Activated T-helper 1 cell treated with Interleukin-2 at 50 U/mL for 16 hours (primary cell): ENCODE data around the gene TBCA.

Experiments used
- DNase-seq: peaks from one replicate; pipeline ENCODE4 v3.0.0-alpha.2; 2020; ENCODE audit warnings: low read depth

The TBCA gene, protein sequence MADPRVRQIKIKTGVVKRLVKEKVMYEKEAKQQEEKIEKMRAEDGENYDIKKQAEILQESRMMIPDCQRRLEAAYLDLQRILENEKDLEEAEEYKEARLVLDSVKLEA

DNA sequence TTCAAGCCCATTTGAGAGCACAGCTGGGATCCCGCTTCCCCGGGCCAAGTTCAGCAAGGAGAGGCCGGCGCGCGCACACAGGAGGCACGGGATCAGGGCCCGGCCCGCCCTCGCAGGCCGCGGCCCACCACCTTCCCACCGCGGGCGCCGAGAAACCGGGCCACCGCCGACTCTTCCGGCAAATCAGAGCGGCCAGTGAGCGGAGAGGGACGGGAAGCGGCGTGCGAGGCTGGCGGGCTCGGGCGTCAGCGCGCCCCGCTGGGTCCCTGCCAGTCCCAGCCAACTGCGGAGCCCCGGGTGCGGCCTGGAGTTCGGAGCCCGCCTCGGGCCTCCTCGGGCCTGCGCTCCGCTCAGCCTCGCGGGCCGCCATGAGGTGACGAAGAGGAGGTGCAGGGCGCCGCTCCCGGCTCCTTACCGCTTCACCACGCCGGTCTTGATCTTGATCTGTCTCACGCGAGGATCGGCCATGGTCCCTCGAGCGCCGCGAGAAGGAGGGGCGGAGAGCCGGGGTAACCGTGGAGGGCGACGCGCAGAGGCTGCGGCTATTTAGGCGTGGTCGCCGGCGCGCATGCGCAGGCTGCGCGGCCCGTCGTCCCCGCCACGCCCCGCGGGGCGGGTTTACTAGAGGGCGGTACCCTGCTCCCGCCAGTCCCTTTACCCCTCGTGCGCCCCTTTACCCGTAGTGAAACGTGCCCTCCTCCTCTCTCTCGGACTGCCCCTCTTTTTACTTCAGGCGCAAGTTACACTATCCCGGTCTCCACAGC, at the start of gene TBCA:
TBCA (minus strand) TSS at position 550 of the 764 bp plus-strand sequence; CDS start at position 468, 82 bp downstream.
- DNase-seq, result peak; percentile 90

DNA sequence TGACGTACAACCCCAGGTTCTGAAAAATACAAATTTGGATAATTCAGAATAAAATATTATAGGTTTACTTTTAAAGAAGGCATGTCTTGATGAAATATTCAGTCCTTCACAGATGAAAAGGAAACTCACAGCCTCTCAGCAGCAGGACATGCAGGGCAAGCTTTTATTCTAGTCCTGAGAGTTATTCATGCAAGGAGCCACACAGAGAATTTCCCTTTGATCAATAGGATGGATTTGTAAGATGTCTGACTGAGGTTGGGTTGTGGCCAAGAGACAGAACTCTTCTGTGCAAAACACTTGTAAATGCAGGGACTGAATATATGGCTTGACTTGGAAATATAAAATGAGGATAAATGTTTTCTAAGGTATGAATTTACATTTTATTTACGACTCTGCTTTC, 48.8 kb upstream of the TBCA start:
- DNase-seq, result no peak

DNA sequence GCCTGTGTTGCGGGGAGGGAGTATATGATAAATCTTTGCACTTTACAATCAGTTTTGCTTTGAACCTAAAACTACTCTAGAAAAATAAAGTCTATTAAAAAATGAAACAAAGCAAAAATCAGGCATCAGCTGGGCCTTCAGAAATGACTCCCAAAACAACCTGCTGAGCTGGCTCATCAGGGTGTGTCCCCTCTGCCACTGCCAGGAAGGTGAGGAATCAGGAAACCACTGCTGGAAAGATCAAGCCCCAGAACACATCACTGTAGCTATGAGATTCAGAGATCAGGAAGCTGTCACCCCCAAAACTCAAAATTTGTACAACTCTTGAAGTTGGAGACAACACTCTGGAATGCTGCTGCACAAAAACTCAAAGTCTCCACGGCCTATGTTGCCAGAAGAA, 40.5 kb upstream of the TBCA start:
- no peak for DNase-seq

DNA sequence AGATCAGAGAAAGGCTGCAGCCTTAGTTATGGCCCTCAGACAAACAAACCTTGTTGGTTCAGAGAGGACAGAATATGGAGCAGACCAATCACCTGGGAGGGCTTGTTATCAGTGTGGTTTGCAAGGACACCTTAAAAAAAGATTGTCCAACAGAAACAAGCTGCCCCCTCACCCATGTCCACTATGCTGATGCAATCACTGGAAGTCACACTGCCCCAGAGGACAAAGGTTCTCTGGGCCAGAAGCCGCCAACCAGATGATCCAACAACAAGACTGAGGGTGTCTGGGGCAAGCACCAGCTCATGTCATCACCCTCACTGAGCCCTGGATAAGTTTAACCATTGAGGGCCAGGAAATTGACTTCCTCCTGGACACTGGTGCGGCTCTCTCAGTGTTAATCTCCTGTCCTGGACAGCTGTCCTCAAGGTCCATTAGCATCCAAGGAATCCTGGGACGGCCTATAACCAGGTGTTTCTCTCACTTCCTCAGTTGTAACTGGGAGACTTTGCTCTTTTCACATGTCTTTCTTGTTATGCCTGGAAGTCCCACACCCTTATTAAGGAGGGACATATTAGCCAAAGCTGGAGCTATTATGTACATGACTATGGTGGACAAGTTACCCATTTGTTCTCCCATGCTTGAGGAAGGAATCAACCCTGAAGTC, 36.9 kb upstream of the TBCA start:
- no peak for DNase-seq

DNA sequence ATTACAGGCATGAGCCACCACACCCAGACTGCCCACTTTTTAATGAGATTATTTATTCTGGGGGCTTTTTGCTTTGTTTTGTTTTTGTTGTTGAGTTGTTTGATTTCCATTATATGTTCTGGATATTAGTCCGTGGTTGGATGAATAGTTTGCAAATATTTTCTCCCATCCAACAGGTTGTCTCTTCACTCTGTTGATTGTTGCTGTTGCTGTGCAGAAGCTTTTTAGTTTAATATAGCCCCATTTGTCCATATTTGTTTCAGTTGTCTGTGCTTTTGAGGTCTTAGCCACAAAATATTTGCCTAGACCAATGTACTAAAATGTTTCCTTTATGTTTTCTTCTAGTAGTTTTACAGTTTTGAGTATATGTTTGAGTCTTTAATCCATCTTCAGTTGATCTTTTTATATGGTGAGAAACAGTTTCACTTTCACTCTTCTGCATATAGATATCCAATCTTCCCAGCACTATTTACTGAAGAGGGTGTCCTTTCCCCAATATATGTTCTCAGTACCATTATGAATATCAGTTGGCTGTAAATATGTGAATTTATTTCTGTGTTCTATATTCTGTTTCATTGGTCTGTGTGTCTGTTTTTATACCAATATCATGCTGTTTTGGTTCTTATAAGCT, 30.2 kb upstream of the TBCA start:
- no peak for DNase-seq

DNA sequence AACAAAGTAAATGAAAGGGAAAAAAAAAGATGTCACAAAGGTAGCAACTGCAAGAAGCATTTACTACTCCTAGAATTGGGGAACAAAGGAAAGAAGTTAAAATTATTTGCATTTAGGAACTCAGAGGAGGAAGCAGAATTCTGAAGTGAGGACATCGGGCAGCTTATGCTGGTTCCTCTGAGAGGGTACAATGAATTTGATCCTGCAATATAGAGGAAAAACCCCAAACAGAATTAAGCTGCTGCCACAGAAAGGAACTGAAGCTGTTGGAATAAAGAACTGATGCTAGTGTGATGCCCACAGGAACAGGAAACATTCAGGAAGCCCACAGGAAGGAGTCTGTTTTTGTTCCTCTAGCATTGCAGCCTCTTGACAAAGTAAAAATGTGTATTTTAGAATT, 22.3 kb upstream of the TBCA start:
- no peak for DNase-seq

DNA sequence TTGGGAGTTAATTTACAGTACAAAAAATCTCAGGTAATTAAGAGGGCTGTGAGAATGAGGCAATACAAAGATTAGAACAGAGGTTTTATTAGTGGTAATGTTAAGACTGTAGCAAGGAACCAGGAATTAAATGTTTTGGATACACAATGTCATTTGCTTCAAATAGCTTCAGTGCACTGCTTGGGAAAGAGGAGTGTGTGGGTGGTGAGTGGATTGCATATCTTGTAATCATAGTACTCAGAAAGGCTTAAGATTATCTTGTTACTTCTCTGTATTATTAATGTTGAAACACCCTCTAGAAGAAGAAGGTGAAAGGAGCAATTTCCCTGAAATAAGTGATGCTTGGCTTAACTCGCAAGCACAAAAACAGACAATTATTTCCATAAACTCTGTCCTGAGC, 21.0 kb upstream of the TBCA start:
- no peak for DNase-seq

DNA sequence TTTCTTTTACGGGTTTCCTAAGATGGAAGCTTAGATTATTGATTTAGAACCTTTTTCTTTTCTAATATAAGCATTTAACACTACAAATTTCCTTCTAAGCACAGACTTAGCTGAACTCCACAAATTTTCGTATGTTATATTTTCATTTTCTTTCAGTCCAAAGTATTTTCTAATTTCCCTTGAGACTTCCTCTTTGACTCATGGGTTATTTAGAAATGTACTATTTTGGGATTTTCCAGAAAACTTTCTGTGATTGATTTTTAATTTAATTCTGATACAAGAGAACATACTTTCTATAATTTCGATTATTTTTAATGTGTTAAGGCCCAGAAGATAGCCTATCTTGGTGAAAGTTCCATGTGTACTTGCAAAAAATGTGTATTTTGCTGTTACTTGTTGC, 19.7 kb upstream of the TBCA start:
- DNase-seq, result no peak

DNA sequence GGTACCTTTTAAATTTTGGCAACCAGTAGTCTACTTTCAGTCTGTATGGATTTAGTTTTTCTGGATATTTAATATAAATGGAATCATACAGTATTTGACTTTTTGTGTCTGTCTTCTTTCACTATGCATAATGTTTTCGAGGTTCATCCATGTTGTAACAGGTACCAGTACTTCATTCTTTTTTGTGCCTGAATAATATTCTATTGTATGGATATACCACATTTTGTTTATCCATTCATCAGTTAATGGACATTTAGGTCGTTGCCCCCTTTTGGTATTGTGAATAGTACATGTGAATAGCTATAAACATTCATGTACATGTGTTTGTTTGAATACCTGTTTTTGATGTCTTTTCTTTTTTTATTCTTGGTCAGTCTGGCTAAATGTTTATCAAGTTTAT, 19.1 kb upstream of the TBCA start:
- DNase-seq, result no peak

DNA sequence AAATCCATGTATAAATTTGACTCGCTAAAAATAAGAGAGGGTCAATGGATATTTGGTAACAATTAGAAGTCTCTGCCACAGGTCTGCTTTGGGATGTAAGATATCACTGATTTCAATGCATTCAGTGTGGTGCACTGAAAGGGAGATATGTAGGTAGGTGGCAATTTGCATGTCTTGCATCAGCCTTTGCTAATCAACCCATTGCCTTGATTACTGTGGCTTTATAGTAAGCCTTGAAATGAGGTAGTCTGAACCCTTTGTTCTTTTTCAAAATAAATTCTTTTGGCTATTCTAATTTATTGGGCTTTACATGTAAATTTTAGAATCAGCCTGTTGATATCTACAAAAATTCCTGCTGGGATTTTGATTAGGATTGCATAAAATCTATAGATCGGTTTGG, 15.8 kb upstream of the TBCA start:
- no peak for DNase-seq

DNA sequence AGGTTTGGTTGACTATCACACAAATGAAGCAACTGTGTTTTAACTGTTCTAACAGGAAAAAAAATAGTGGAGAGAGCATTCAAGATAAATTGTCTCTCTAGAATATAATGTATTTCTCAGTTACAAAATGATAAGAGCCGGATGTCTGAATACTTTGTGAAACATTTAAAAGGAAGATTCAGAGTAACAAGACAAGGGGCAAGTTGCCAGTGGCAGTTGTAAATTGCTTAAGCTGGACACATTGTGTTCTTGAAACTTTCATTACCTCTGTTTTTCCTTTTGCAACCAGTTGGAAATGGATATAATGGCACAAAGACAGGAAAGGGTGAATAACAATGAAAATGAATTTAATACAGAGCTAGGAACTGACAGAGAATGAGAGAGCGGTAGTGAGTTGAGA, 15.2 kb upstream of the TBCA start:
- DNase-seq, result no peak

DNA sequence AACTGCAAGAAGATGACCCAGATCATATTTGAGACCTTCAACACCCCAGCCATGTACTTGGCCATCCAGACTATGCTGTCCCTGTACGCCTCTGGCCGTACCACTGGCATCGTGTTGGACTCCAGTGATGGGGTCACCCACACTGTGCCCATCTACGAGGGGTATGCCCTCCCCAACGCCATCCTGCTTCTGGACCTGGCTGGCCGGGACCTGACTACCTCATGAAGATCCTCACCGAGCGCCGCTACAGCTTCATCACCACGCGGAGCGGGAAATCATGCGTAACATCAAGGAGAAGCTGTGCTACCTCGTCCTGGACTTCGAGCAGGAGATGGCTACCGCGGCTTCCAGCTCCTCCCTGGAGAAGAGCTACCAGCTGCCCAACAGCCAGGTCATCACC, 9.1 kb upstream of the TBCA start:
- no peak for DNase-seq

DNA sequence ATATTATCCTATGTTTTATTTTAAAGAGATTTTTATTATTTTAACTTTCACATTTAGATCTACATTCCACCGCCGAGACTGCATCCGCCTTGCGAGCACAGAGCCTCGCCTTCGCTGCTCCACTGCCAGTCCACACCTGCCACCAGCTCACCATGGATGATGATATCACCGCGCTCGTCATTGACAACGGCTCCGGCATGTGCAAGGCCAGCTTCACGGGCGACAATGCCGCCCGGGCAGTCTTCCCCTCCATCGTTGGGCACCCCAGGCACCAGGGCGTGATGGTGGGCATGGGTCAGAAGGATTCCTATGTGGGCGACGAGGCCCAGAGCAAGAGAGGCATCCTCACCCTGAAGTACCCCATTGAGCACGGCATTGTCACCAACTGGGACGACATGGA, 8.6 kb upstream of the TBCA start:
- no peak for DNase-seq

DNA sequence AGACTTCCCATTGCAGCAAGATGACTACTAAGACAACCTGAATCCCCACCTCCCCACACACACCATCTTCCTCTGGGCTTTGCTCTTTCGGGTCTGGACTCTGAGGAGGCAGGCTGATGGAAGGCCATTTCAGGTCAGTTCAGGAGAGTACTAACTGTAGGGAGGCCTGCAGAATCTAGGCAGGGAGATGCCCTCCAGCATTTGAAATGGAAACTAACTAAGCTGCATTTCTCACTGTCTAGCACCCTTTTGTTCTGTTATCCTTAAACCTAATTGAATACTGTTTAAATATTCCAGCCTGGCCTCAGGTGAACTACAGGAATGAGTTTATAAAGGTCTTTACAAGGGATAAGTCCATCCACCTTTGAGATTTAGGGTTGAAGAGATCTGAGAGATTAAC, 4.9 kb upstream of the TBCA start:
- DNase-seq, result no peak

DNA sequence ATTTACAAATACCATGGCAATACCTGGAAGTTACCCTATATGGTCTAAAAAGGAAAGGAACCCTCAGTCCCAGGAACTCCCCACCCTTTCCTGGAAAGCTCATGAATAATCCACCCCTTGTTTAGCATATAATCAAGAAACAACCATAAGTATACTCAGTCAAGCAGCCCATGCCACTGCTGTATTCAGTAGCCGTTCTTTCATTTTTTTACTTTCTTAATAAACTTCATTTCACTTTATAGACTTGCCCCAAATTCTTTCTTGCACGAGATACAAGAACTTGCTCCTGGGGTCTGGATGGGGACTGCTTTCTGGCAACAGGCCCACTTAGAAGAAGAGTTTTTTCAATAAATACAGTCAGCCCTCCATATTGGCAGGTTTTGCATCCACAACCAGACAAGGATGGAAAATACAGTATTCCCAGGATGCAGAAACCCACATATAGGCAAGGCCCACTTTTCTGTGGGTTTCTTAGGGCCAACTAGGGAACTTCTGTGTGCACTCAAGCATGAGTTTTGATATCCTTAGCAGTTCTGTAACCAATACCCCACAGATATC, 2.8 kb upstream of the TBCA start:
- no peak for DNase-seq

DNA sequence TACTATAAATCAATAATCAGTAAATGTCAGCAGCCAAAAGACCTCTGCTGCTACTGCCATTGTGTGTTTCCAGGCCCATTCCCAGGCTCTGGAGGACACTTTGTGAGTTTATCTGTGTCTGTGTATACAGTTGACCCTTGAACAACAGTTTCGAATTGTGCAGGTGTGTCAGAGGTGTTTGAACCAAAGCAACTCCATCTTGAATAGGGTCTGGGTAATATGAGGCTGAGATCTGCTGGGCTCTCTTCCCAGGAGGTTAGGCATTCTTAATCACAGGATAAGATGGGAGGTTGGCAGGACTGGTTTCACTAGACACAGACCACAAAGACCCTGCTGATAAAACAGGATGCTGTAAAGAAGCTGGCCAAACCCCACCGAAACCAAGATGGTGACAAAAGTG, 2.3 kb upstream of the TBCA start:
- no peak for DNase-seq

DNA sequence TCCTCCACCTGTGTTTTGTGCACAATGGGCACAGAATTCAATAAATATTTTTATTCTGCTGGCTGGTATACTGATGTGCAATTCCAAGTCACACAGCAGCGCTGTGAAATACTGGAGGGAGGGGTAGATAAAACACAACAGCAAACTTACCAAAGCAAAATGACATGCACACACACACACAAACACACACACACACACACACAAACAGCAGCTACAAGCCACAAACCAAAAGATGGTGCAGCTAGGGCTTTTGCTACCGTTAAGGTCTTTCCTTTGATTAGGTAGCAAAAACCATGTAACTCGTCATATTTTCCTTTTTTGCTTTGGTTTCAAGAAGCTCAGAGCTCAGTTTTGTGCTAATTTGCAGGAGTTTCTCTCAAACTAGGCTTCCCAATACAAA, 1.8 kb upstream of the TBCA start:
- DNase-seq, result no peak

DNA sequence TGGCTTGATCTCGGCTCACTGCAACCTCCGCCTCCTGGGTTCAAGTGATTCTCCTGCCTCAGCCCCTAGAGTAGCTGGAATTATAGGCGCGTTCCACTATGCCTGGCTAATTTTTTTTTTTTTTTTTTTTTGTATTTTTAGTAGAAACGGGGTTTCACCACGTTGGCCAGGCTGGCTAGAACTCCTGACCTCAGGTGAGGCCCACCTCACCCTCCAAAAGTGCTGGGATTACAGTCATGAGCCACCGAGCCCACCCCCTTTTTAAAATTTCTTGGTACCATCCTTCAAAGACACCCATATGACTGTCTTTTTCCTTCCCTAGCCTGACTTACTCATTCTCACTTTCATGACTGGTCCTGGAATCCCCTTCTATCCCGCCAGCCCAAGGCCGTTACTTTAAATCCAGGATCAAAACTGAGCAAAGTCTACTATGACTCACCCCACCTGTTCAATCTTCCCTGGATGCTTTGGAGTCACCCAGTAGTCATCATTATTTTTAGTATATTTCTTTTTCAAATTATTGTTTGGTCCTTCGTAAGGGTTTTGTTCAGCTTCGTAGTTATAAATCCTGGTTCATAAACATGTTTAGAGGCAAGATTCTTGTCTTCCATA, 1.2 kb upstream of the TBCA start:
- DNase-seq, result no peak

DNA sequence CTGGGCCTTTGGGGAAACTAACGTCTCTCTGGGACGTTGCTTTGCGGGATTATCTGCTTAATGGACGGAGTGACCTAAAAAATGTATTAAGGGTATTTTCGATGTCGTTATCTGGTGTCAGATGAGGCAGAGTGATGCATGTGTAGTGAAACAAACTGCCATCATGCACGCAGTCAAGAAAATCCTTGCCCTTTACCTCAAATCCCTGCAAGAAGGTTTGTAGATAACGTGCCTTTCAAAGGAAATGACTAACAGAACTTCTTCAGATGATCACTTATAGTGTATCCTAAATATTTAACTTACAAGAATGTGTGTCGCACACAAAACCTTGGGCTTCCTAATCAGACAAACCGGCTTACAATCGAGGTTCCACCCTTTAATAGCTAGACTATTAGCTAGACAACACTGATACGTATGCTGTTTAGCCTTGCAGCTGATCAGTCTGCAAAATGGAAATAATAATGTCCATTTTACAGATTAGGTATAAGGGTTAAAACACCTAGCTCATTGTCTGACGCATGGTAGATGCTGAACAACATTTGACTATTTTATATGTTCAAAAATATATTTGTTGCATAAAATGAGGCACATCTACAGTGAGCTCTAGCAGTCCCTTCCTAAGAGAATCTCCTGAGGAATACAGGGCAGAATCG, 541 bp upstream of the TBCA start:
- no peak for DNase-seq

DNA sequence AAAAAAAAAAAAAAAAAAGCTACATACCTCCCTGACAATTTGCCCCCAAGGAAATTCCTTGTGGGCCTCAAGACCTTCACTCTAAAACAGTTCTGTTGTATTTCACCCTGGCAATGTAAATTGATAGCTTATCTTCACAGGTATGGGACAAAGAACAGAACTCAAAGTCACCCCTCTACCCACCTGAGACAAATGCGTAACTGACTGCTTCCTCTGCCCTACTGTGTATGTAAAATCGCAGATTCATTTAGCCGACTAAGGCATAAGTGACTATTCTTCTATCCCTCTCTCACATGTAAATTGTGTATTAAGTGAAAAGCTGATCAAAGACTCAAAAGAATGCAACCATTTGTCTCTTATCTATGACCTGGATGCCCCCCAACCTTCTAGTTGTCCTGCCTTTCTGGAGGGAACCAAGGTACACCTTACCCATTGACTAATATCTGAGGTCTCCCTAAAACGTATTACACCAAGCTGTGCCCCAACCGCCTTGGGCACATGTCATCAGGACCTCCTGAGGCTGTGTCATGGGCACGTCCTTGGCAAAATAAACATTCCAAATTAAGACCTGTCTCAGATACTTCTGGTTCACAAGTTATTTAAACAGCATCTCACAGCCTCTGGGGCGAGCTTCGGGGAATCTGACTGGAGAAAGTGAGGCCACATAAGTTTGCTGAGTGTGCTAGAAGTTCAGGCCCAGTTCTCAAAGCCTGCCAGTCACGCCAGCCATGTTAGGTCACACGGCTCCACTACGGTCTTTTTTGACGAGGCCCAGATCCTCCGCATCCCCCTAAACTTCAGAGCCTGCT, 954 bp downstream of the TBCA start:
- no peak for DNase-seq

DNA sequence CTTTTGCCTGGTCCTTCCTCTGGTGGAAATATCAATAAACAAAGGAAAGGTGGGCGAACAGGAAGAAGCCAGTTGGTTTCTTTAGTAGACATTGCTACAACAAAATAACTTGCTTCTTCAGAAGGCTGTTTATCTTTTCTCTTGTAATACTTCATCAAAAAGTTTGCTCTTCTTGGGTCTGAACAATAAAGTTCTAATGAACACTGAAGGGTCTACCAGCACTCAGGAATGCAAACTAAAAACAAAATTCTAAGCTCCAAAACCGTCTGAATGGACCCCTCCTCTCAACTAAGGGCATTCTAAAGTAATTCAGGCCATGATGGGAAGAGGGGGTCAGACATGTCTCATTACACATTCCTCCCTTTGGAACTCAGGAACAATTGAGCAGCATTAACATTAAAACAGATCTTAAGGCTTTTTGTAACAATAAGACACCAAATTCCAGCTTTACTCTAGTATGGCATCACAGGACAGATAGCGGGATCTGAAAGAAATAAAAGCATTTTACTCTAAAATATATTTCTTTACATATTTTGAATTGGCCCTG, 2.3 kb downstream of the TBCA start:
- no peak for DNase-seq
